K562 (cell line): ENCODE results near the gene LY6G6D. TPM values are rescaled to one million over a fixed set of nuclear protein-coding genes. Genes with fewer than 3 reads are reported as not detected.

Source experiments
- ELF4 ChIP-seq: fragments of 450-650 bp; formaldehyde crosslinking; IDR thresholded peaks from 2 replicates; pipeline ENCODE4 v1.4.0; 2022; ENCODE audit warnings: missing genetic modification characterization
- GATA2 ChIP-seq: sonication (generic); formaldehyde crosslinking; IDR thresholded peaks from 2 replicates; pipeline ENCODE4 v1.4.0; 2020; ENCODE audit warnings: mild to moderate bottlenecking, missing genetic modification reagents
- PATZ1 ChIP-seq: fragments of 250-450 bp; sonication (Bioruptor Pico); IDR thresholded peaks from 2 replicates; pipeline ENCODE4 v1.5.0; 2020; ENCODE audit warnings: mild to moderate bottlenecking, borderline replicate concordance
- RNF219 ChIP-seq: fragments of 250-450 bp; sonication (Bioruptor Pico); IDR thresholded peaks from 2 replicates; pipeline ENCODE4 v1.5.0; 2022; ENCODE audit warnings: mild to moderate bottlenecking
- YY1 ChIP-seq, 3 experiments: IDR thresholded peaks; 2 replicates each; pipeline ENCODE4 v1.6.1; 2011; ENCODE audit warnings: low read length in 2 of 3, mild to moderate bottlenecking in 2 of 3, moderate library complexity in 2 of 3, borderline replicate concordance in 1 of 3, control low read depth in 1 of 3, low read depth in 1 of 3; ENCODE audit not compliant: insufficient read depth in 3 of 3, insufficient replicate concordance in 2 of 3, control insufficient read depth in 1 of 3, insufficient read length in 1 of 3; ENCODE audit errors: extremely low read depth in 1 of 3
- ZBTB40 ChIP-seq, 2 experiments: fragments of 450-650 bp in 1 of 2; sonication (generic) in 1 of 2; formaldehyde crosslinking in 1 of 2; IDR thresholded peaks; 2 replicates each; pipeline versions ENCODE4 v1.7.1 to v1.9.0; 2016 to 2022; ENCODE audit warnings: inconsistent platforms in 1 of 2, mild to moderate bottlenecking in 1 of 2, missing genetic modification reagents in 1 of 2
- ZBTB7A ChIP-seq: IDR thresholded peaks from 2 replicates; pipeline ENCODE4 v1.6.1; 2011; ENCODE audit warnings: low read depth, mild to moderate bottlenecking, low read length, moderate library complexity, borderline replicate concordance; ENCODE audit not compliant: control insufficient read depth
- ZC3H8 ChIP-seq: fragments of 450-650 bp; IDR thresholded peaks from 2 replicates; pipeline ENCODE4 v1.6.1; 2017
- ZNF436 ChIP-seq: fragments of 250-450, 450-650 bp; sonication (Bioruptor Pico); formaldehyde crosslinking; IDR thresholded peaks from 2 replicates; pipeline ENCODE4 v1.7.0; 2020; ENCODE audit warnings: mild to moderate bottlenecking
- ZNF583 ChIP-seq: fragments of 250-450 bp; sonication (Bioruptor Pico); IDR thresholded peaks from 2 replicates; pipeline ENCODE4 v1.4.0; 2020
- polyA plus RNA-seq, 8 experiments: library from polyadenylated mRNA; depleted of rRNA in 4 of 8; stranded (reverse) in 5 of 8; unstranded in 3 of 8; fragments of >200 nt; fragmentation: Nextera tagmentation in 2 of 8; fragmentation: Illumina TruSeq in 1 of 8; extraction: Ambion mirVana in 2 of 8; extraction: Trizol in 1 of 8; gene quantifications; 2 replicates each; pipeline versions ENCODE4 v1.2.1 to v1.2.3, GENCODE V29; 2011 to 2014; ENCODE audit warnings: inconsistent platforms in 1 of 8, missing spikeins in 1 of 8
- total RNA-seq, 7 experiments: library from RNA; depleted of rRNA in 6 of 7; stranded (reverse); fragments of >200 nt in 6 of 7; fragmentation: Illumina TruSeq in 2 of 7; extraction: Trizol in 2 of 7; gene quantifications; 2 replicates each; pipeline versions ENCODE4 v1.2.1 to v1.2.3, GENCODE V29; 2011 to 2021; ENCODE audit warnings: low replicate concordance in 1 of 7

Gene LY6G6D
- total and polyA plus RNA-seq, 9 of the 15 experiments (the other 6 are each of a cell fraction or from before 2014, with no cell fraction given) = 0.30 to 0.38 TPM; not detected in 7

GRCh38 chr6:31729515-31729978, 14.4 kb downstream of the LY6G6D start (continued):
- TF ChIP-seq ZNF583 (CRISPR knock-in tag) = no peak
- no peak for TF ChIP-seq PATZ1
- peak; percentile 8; the same call in 1 of the 2 replicates for TF ChIP-seq ZBTB7A
- TF ChIP-seq YY1 (IDR thresholded peaks at IDR 0.05; ENCODE audit: borderline replicate concordance in 1 of 3, control insufficient read depth in 1 of 3, extremely low read depth in 1 of 3, insufficient read depth in 3 of 3, insufficient read length in 1 of 3, insufficient replicate concordance in 2 of 3, low read depth in 1 of 3, low read length in 2 of 3) = peak in 1 of 3 experiments; percentile 34
- TF ChIP-seq ELF4 = no peak
- TF ChIP-seq ZC3H8 = peak; percentile 88; the same call in 1 of the 2 replicates
- TF ChIP-seq RNF219 = no peak
- TF ChIP-seq GATA2 (CRISPR knock-in tag) = no peak
- TF ChIP-seq ZBTB40 (IDR thresholded peaks at IDR 0.05) = no peak
- no peak for TF ChIP-seq ZBTB40 (CRISPR knock-in tag; IDR thresholded peaks at IDR 0.05)
- no peak for TF ChIP-seq ZNF436
